ENCODE measurements around the gene C1QTNF4.

- TF ChIP-seq AFF4 (CRISPR knock-in tag; IDR thresholded peaks at IDR 0.05) (no peak), CHD4 (IDR thresholded peaks at IDR 0.05; ENCODE audit: borderline replicate concordance, low read length) (no peak), EZH2 (conservative IDR thresholded peaks at IDR 0.05; ENCODE audit: low read depth, low read length) (no peak), STAT5B (CRISPR knock-in tag; IDR thresholded peaks at IDR 0.05) (no peak), JUND (CRISPR knock-in tag; IDR thresholded peaks at IDR 0.05) (no peak), KLF15 (CRISPR knock-in tag; IDR thresholded peaks at IDR 0.05; ENCODE audit: borderline replicate concordance) (no peak), ARID3A (IDR thresholded peaks at IDR 0.05; ENCODE audit: low read depth, low read length) (0 out of 2 replicates have a peak, but pooled peaks have one; percentile 24), MAX (IDR thresholded peaks at IDR 0.05) (peak; percentile 67), RBM39 (IDR thresholded peaks at IDR 0.05; ENCODE audit: low read depth, low read length, poor library complexity, severe bottlenecking) (no peak), ZZZ3 (CRISPR knock-in tag; IDR thresholded peaks at IDR 0.05; ENCODE audit: borderline replicate concordance) (no peak)
These were observed 41.4 kb downstream of the C1QTNF4 start, which contains the start of gene CELF1 for GRCh38 chr11:47552566-47553405.
